H9 (cell line): Measurements from ENCODE around the gene ANKRD27. TPM values are rescaled to one million over a fixed set of nuclear protein-coding genes. Genes with fewer than 3 reads are reported as not detected.
"Not testable (repeated sequence)": the region's sequence is repeated elsewhere in the genome, so short reads cannot be mapped to it uniquely, and the experiment has no call there.

Experiments
- DNase-seq: peaks from one replicate; pipeline ENCODE4 v3.0.0-alpha.2; 2017
- H2AFZ ChIP-seq: one replicate; pipeline ENCODE4 v1.6.1; 2013; ENCODE audit warnings: mild to moderate bottlenecking, low read length, control low read depth, moderate library complexity
- H2AK5ac ChIP-seq: 2 replicates; pipeline ENCODE4 v1.6.1; 2013; ENCODE audit warnings: low read length, control low read depth, mixed read lengths; ENCODE audit not compliant: insufficient read length
- H2BK120ac ChIP-seq: one replicate; pipeline ENCODE4 v1.6.1; 2013; ENCODE audit warnings: low read depth, mild to moderate bottlenecking, low read length, control low read depth, inconsistent platforms; ENCODE audit not compliant: poor library complexity, severe bottlenecking
- H2BK12ac ChIP-seq: 2 replicates; pipeline ENCODE4 v1.6.1; 2013; ENCODE audit warnings: low read length, control low read depth, mixed read lengths, low read depth; ENCODE audit not compliant: insufficient read length
- H2BK15ac ChIP-seq: 2 replicates; pipeline ENCODE4 v1.6.1; 2013; ENCODE audit warnings: low read depth, low read length, control low read depth
- H2BK20ac ChIP-seq: one replicate; pipeline ENCODE4 v1.6.1; 2013; ENCODE audit warnings: low read depth, mild to moderate bottlenecking, low read length, control low read depth, inconsistent platforms; ENCODE audit not compliant: poor library complexity, severe bottlenecking
- H2BK5ac ChIP-seq: 2 replicates; pipeline ENCODE4 v1.6.1; 2013; ENCODE audit warnings: low read length, control low read depth, mixed read lengths; ENCODE audit not compliant: insufficient read length
- H3K14ac ChIP-seq: 2 replicates; pipeline ENCODE4 v1.6.1; 2013; ENCODE audit warnings: low read length, control low read depth; ENCODE audit not compliant: insufficient read depth
- H3K18ac ChIP-seq: 2 replicates; pipeline ENCODE4 v1.6.1; 2013; ENCODE audit warnings: low read depth, mild to moderate bottlenecking, mixed read lengths, low read length, control low read depth; ENCODE audit not compliant: insufficient read length
- H3K23ac ChIP-seq: 2 replicates; pipeline ENCODE4 v1.6.1; 2013; ENCODE audit warnings: low read length, control low read depth, mixed read lengths, low read depth; ENCODE audit not compliant: insufficient read length
- H3K23me2 ChIP-seq: 2 replicates; pipeline ENCODE4 v1.6.1; 2013; ENCODE audit warnings: low read depth, mild to moderate bottlenecking, mixed read lengths, low read length, control low read depth; ENCODE audit not compliant: insufficient read length, poor library complexity, severe bottlenecking
- H3K27ac ChIP-seq: 2 replicates; pipeline ENCODE4 v1.5.1; 2013; ENCODE audit warnings: low read length, control low read depth, mixed read lengths, low read depth; ENCODE audit not compliant: insufficient read length
- H3K27me3 ChIP-seq: 2 replicates; pipeline ENCODE4 v1.6.1; 2013; ENCODE audit warnings: low read length, control low read depth, inconsistent platforms; ENCODE audit not compliant: insufficient read depth
- H3K4ac ChIP-seq: 2 replicates; pipeline ENCODE4 v1.6.1; 2013; ENCODE audit warnings: low read depth, mild to moderate bottlenecking, control low read depth, inconsistent platforms, low read length, moderate library complexity
- H3K4me1 ChIP-seq: 2 replicates; pipeline ENCODE4 v1.6.1; 2013; ENCODE audit warnings: low read length, control low read depth, inconsistent platforms; ENCODE audit not compliant: insufficient read depth
- H3K4me2 ChIP-seq: 2 replicates; pipeline ENCODE4 v1.6.1; 2013; ENCODE audit warnings: low read length, control low read depth, mixed read lengths; ENCODE audit not compliant: insufficient read length, insufficient read depth
- H3K56ac ChIP-seq: 2 replicates; pipeline ENCODE4 v1.6.1; 2013; ENCODE audit warnings: low read depth, mild to moderate bottlenecking, mixed read lengths, low read length, control low read depth; ENCODE audit not compliant: insufficient read length
- H3K79me1 ChIP-seq: 2 replicates; pipeline ENCODE4 v1.6.1; 2013; ENCODE audit warnings: low read depth, mild to moderate bottlenecking, moderate library complexity, low read length, control low read depth, inconsistent platforms; ENCODE audit not compliant: insufficient read depth, poor library complexity, severe bottlenecking
- H3K79me2 ChIP-seq: 2 replicates; pipeline ENCODE4 v1.6.1; 2013; ENCODE audit warnings: low read length, control low read depth, inconsistent platforms; ENCODE audit not compliant: insufficient read depth
- H3K9ac ChIP-seq: 2 replicates; pipeline ENCODE4 v1.6.1; 2013; ENCODE audit warnings: low read length, control low read depth, mixed read lengths; ENCODE audit not compliant: insufficient read length; ENCODE audit errors: extremely low read depth
- H3K9me3 ChIP-seq: one replicate; pipeline ENCODE4 v1.6.1; 2013; ENCODE audit warnings: low read depth, low read length, inconsistent platforms; ENCODE audit not compliant: control insufficient read depth
- H3T11ph ChIP-seq: one replicate; pipeline ENCODE4 v1.6.1; 2013; ENCODE audit warnings: mild to moderate bottlenecking, low read length, control low read depth, inconsistent platforms
- H4K20me1 ChIP-seq: one replicate; pipeline ENCODE4 v1.6.1; 2013; ENCODE audit not compliant: control insufficient read depth, insufficient read length, insufficient read depth
- H4K5ac ChIP-seq: 2 replicates; pipeline ENCODE4 v1.6.1; 2013; ENCODE audit warnings: low read depth, mild to moderate bottlenecking, mixed read lengths, low read length, control low read depth; ENCODE audit not compliant: insufficient read length
- H4K8ac ChIP-seq: replicated peaks from 2 replicates; pipeline ENCODE4 v1.6.1; 2013; ENCODE audit warnings: low read length, control low read depth, mixed read lengths, low read depth; ENCODE audit not compliant: insufficient read length
- H4K91ac ChIP-seq: 2 replicates; pipeline ENCODE4 v1.6.1; 2013; ENCODE audit warnings: low read depth, mild to moderate bottlenecking, moderate library complexity, mixed read lengths, low read length, control low read depth; ENCODE audit not compliant: insufficient read length
- H3K27ac Mint-ChIP-seq, 3 experiments: 2 replicates in 2 of 3; 3 replicates in 1 of 3; pipeline ENCODE4 v1.8.0; 2020 to 2021; ENCODE audit warnings: mixed read lengths in 3 of 3, mild to moderate bottlenecking in 1 of 3, moderate library complexity in 1 of 3
- H3K27me3 Mint-ChIP-seq: 2 replicates; pipeline ENCODE4 v1.8.0; 2021; ENCODE audit warnings: low read depth, mild to moderate bottlenecking, moderate library complexity, mixed read lengths
- H3K36me3 Mint-ChIP-seq, 3 experiments: 2 replicates in 2 of 3; 3 replicates in 1 of 3; pipeline ENCODE4 v1.8.0; 2020 to 2021; ENCODE audit warnings: low read depth in 3 of 3, mixed read lengths in 3 of 3; ENCODE audit not compliant: insufficient read depth in 1 of 3
- H3K4me1 Mint-ChIP-seq, 2 experiments: 2 replicates each; pipeline ENCODE4 v1.8.0; 2020; ENCODE audit warnings: mixed read lengths in 2 of 2
- H3K4me3 Mint-ChIP-seq, 2 experiments: 2 replicates in 1 of 2; 3 replicates in 1 of 2; pipeline ENCODE4 v1.8.0; 2020 to 2021; ENCODE audit warnings: mild to moderate bottlenecking in 2 of 2, mixed read lengths in 2 of 2, moderate library complexity in 1 of 2
- H3K9me3 Mint-ChIP-seq, 2 experiments: 2 replicates in 1 of 2; 3 replicates in 1 of 2; pipeline ENCODE4 v1.8.0; 2020; ENCODE audit warnings: mild to moderate bottlenecking in 2 of 2, mixed read lengths in 2 of 2, moderate library complexity in 1 of 2
- WGBS: extraction: QIAGEN DNeasy Blood & Tissue Kit; methylation state at CpG from one replicate; pipeline ENCODE4 v1.1.7; 2013; ENCODE audit warnings: missing lambda C conversion rate, low lambda C conversion rate, mixed read lengths; ENCODE audit not compliant: insufficient read length; ENCODE audit errors: extremely low coverage; 5-methylcytosine and 5-hydroxymethylcytosine counted together
- total RNA-seq: library from RNA; stranded (reverse); gene quantifications from 2 replicates; pipeline ENCODE4 v1.2.1, GENCODE V29; 2021

The ANKRD27 gene
- total RNA-seq, 1 experiment from 2014 or later, result 40.7 TPM

GRCh38 chr19:32693151-32694108, 18.4 kb upstream of the ANKRD27 start:
- H3K36me3 Mint-ChIP-seq, result peaks cover 0 to 14% (median 7%) of the 10 kb centered on the region in 3 experiments; a peak in 6 of 7 replicates
- H3K23ac ChIP-seq, H3K27ac ChIP-seq, H3K14ac ChIP-seq, H4K5ac ChIP-seq, H3K27me3 ChIP-seq, H3K27ac Mint-ChIP-seq, H3K4ac ChIP-seq, H3K4me2 ChIP-seq, H3K4me1 ChIP-seq, H4K91ac ChIP-seq, H2BK12ac ChIP-seq, H4K8ac ChIP-seq, H2AK5ac ChIP-seq, H3K23me2 ChIP-seq, H2BK20ac ChIP-seq, H3K18ac ChIP-seq, H3T11ph ChIP-seq, H2BK15ac ChIP-seq, DNase-seq, H3K79me1 ChIP-seq, H2BK120ac ChIP-seq, H3K56ac ChIP-seq, H3K9ac ChIP-seq, H2AFZ ChIP-seq, H2BK5ac ChIP-seq, H3K79me2 ChIP-seq, H4K20me1 ChIP-seq, H3K9me3 ChIP-seq, H3K9me3 Mint-ChIP-seq: not testable (repeated sequence)
- no CpG with 5 or more reads among the region's 20 CpGs for WGBS
- peaks cover 13% of the 10 kb centered on the region; the same call in 1 of the 2 replicates for H3K27me3 Mint-ChIP-seq
- H3K4me3 Mint-ChIP-seq, result peak overlapping the region; percentile 53 to 75
- H3K4me1 Mint-ChIP-seq, result peaks cover 24 to 32% of the 10 kb centered on the region in 2 experiments
